ENCODE data around the gene MAP3K4. TPM values are rescaled to one million over a fixed set of nuclear protein-coding genes. Genes with fewer than 3 reads are reported as not detected.

Gene MAP3K4
- total RNA-seq, 4 donors from 2014 or later: 17.2 to 35.2 (median 23.7) TPM

GRCh38 chr6:161035182-161035980 lies 43.8 kb downstream of the MAP3K4 start:
- intact Hi-C loops (cut with DNase I; ENCODE audit: low total_unique reads): no loop called here

GRCh38 chr6:161035981-161036263 lies 44.4 kb downstream of the MAP3K4 start:
- H3K27ac ChIP-seq: no peak overlapping the region
- no peaks in the 10 kb centered on the region for H3K9me3 ChIP-seq
- no peaks in the 10 kb centered on the region for H3K36me3 ChIP-seq
- TF ChIP-seq CTCF (IDR thresholded peaks at IDR 0.05) (no peak), POLR2AphosphoS5 (IDR thresholded peaks at IDR 0.05) (no peak), EP300 (IDR thresholded peaks at IDR 0.05; ENCODE audit: low read depth) (no peak), POLR2A (IDR thresholded peaks at IDR 0.05) (no peak)
- H3K27me3 ChIP-seq: no peaks in the 10 kb centered on the region
- no peak for DNase-seq
- intact Hi-C loops (cut with DNase I; ENCODE audit: low total_unique reads): no loop called here
- no peak overlapping the region for H3K4me3 ChIP-seq
- in situ Hi-C loops (cut with MboI; ENCODE audit: low pct_ligation_motif_present in 1 of 4, low pct_unique_long_range_greater_than_20kb in 1 of 4, low sequenced_read_pairs in 3 of 4): no loop called here
- H3K4me1 ChIP-seq: peaks cover 0 to 4% (median 2%) of the 10 kb centered on the region in 4 donors
- WGBS, 2 donors (ENCODE audit: low coverage in 1 of 2): 76 to 90% methylated on average over 3 of the region's 3 CpGs

More at GRCh38 chr6:161035182-161035980, 43.8 kb downstream of the MAP3K4 start:
- in situ Hi-C loops (cut with MboI; ENCODE audit: low pct_ligation_motif_present in 1 of 4, low pct_unique_long_range_greater_than_20kb in 1 of 4, low sequenced_read_pairs in 3 of 4): no loop called here
- no peaks in the 10 kb centered on the region for H3K27me3 ChIP-seq
- no peaks in the 10 kb centered on the region for H3K9me3 ChIP-seq
- no peak overlapping the region for H3K4me3 ChIP-seq
- TF ChIP-seq EP300 (IDR thresholded peaks at IDR 0.05; ENCODE audit: low read depth): no peak
- TF ChIP-seq POLR2A (IDR thresholded peaks at IDR 0.05): no peak
- no peak for TF ChIP-seq CTCF (IDR thresholded peaks at IDR 0.05)
- TF ChIP-seq POLR2AphosphoS5 (IDR thresholded peaks at IDR 0.05): no peak
- DNase-seq: no peak
- H3K36me3 ChIP-seq: no peaks in the 10 kb centered on the region
- 87 to 88% methylated on average over 3 of the region's 3 CpGs for WGBS, 2 donors (ENCODE audit: low coverage in 1 of 2)
- peaks cover 0 to 4% (median 2%) of the 10 kb centered on the region in 4 donors for H3K4me1 ChIP-seq
- H3K27ac ChIP-seq: no peak overlapping the region

GRCh38 chr6:161037873-161038228 lies 46.3 kb downstream of the MAP3K4 start:
- no peak for DNase-seq
- H3K9me3 ChIP-seq: no peaks in the 10 kb centered on the region
- no peak overlapping the region for H3K4me3 ChIP-seq
- H3K27ac ChIP-seq: peak overlapping the region; percentile 42 to 73 (median 66)
- intact Hi-C loops (cut with DNase I; ENCODE audit: low total_unique reads): no loop called here
- in situ Hi-C loops (cut with MboI; ENCODE audit: low pct_ligation_motif_present in 1 of 4, low pct_unique_long_range_greater_than_20kb in 1 of 4, low sequenced_read_pairs in 3 of 4): no loop called here
- peaks cover 0 to 4% (median 2%) of the 10 kb centered on the region in 4 donors for H3K4me1 ChIP-seq
- TF ChIP-seq CTCF (IDR thresholded peaks at IDR 0.05) (no peak), EP300 (IDR thresholded peaks at IDR 0.05; ENCODE audit: low read depth) (no peak)
- WGBS, 2 donors (ENCODE audit: low coverage in 1 of 2): 90 to 96% methylated on average over 2 of the region's 2 CpGs
- no peaks in the 10 kb centered on the region for H3K27me3 ChIP-seq
- H3K36me3 ChIP-seq: no peaks in the 10 kb centered on the region

- in situ Hi-C loops (cut with MboI; ENCODE audit: low pct_ligation_motif_present in 1 of 4, low pct_unique_long_range_greater_than_20kb in 1 of 4, low sequenced_read_pairs in 3 of 4): no loop called here
- peak; percentile 24 for DNase-seq
Observed at GRCh38 chr6:161038229-161039031, 46.9 kb downstream of the MAP3K4 start.

More at GRCh38 chr6:161038229-161039031, 46.9 kb downstream of the MAP3K4 start:
- intact Hi-C loops (cut with DNase I; ENCODE audit: low total_unique reads): no loop called here
- Histone ChIP-seq H3K27me3 (no peaks in the 10 kb centered on the region), H3K4me1 (peaks cover 0 to 4% (median 2%) of the 10 kb centered on the region in 4 donors), H3K27ac (peak overlapping the region; percentile 50 to 73 (median 66)), H3K9me3 (no peaks in the 10 kb centered on the region), H3K4me3 (no peak overlapping the region), H3K36me3 (no peaks in the 10 kb centered on the region)
- TF ChIP-seq CTCF (IDR thresholded peaks at IDR 0.05) (no peak), POLR2A (IDR thresholded peaks at IDR 0.05) (no peak), POLR2AphosphoS5 (IDR thresholded peaks at IDR 0.05) (peak; percentile 48 to 81 (median 61))
- 68 to 91% methylated on average over 3 of the region's 3 CpGs for WGBS, 2 donors (ENCODE audit: low coverage in 1 of 2)
